HTERT RPE-1 (cell line): ENCODE data around the gene PCLAF.
"Not testable (repeated sequence)": the region's sequence is repeated elsewhere in the genome, so short reads cannot be mapped to it uniquely, and the experiment has no call there.

Source experiments
- in situ Hi-C: fragments of 300-500 bp; cut with MboI; formaldehyde crosslinking; loops from 4 replicates; pipeline ENCODE4 v1.14.3; 2020; ENCODE audit warnings: low sequenced_read_pairs

PCLAF gene

GRCh38 chr15:64326458-64326857 is 54.8 kb downstream of the PCLAF start:
- in situ Hi-C loops, result not testable (repeated sequence)

DNA sequence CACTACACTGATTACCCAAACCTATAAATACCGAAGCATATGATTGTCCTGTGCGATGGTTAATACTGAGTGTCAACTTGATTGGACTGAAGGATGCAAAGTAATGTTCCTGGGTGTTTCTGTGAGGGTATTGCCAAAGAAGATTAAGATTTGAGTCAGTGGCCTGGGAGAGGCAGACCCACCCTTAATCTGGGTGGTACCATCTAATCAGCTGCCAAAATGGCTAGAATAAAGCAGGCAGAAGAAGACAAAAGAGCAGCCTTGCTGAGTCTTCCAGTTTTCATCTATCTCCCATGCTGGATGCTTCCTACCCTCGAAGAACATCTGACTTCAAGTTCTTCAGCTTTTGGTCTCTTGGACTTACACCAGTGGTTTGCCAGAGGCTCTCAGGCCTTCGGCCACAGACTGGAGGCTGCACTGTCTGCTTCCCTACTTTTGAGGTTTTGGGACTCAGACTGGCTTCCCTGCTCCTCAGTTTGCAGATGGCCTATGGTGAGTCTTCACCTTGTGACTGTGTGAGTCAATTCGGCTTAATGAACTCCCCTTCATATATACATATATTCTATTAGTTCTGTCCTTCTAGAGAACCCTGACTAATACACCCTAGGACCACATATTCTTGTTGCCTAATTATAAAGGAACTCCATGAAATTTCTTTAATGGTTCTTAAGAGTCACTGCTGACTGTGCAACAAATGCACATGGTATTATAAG is 56.9 kb downstream of the PCLAF start:
- in situ Hi-C loops, result no loop called here

GRCh38 chr15:64315216-64315615 is 66.0 kb downstream of the PCLAF start:
- in situ Hi-C loops, result no loop called here

GRCh38 chr15:64314456-64314855 is 66.8 kb downstream of the PCLAF start:
- in situ Hi-C loops, result no loop called here
